ENCODE measurements around the gene FRA10AC1. TPM values are rescaled to one million over a fixed set of nuclear protein-coding genes. Genes with fewer than 3 reads are reported as not detected.

FRA10AC1 gene
- polyA plus RNA-seq, 1 donor = 25.8 TPM

- Histone ChIP-seq H3K4me3 (ENCODE audit: low read length) (no peak overlapping the region), H3K27me3 (ENCODE audit: control insufficient read depth, insufficient read depth, low read length) (peaks cover 21% of the 10 kb centered on the region), H3K27ac (ENCODE audit: low read length) (no peak overlapping the region), H3K36me3 (ENCODE audit: control insufficient read depth, insufficient read depth, low read length) (no peaks in the 10 kb centered on the region), H3K4me1 (ENCODE audit: control insufficient read depth, insufficient read depth, low read length) (no peaks in the 10 kb centered on the region), H3K9me3 (ENCODE audit: control insufficient read depth, low read depth, low read length) (no peaks in the 10 kb centered on the region)
- no peak for DNase-seq
- 86% methylated on average over 1 of the region's 1 CpG for WGBS (ENCODE audit: insufficient coverage, low lambda C conversion rate)
Measured at GRCh38 chr10:93726024-93726423, 23.6 kb upstream of the FRA10AC1 start.

- H3K27ac ChIP-seq (ENCODE audit: low read length) = no peak overlapping the region
- DNase-seq = no peak
- no peak overlapping the region for H3K4me3 ChIP-seq (ENCODE audit: low read length)
- H3K4me1 ChIP-seq (ENCODE audit: control insufficient read depth, insufficient read depth, low read length) = no peaks in the 10 kb centered on the region
- no peaks in the 10 kb centered on the region for H3K36me3 ChIP-seq (ENCODE audit: control insufficient read depth, insufficient read depth, low read length)
- peaks cover 22% of the 10 kb centered on the region for H3K27me3 ChIP-seq (ENCODE audit: control insufficient read depth, insufficient read depth, low read length)
- no CpG with 5 or more reads among the region's 2 CpGs for WGBS (ENCODE audit: insufficient coverage, low lambda C conversion rate)
- no peaks in the 10 kb centered on the region for H3K9me3 ChIP-seq (ENCODE audit: control insufficient read depth, low read depth, low read length)
Measured at GRCh38 chr10:93723153-93723552, 20.8 kb upstream of the FRA10AC1 start.

- Histone ChIP-seq H3K36me3 (ENCODE audit: control insufficient read depth, insufficient read depth, low read length) (no peaks in the 10 kb centered on the region), H3K4me3 (ENCODE audit: low read length) (no peak overlapping the region), H3K27ac (ENCODE audit: low read length) (no peak overlapping the region), H3K27me3 (ENCODE audit: control insufficient read depth, insufficient read depth, low read length) (peaks cover 18% of the 10 kb centered on the region), H3K9me3 (ENCODE audit: control insufficient read depth, low read depth, low read length) (no peaks in the 10 kb centered on the region), H3K4me1 (ENCODE audit: control insufficient read depth, insufficient read depth, low read length) (no peaks in the 10 kb centered on the region)
- DNase-seq = no peak
Measured at GRCh38 chr10:93722550-93722949, 20.2 kb upstream of the FRA10AC1 start.

- no peaks in the 10 kb centered on the region for H3K4me1 ChIP-seq (ENCODE audit: control insufficient read depth, insufficient read depth, low read length)
- no peak overlapping the region for H3K27ac ChIP-seq (ENCODE audit: low read length)
- H3K9me3 ChIP-seq (ENCODE audit: control insufficient read depth, low read depth, low read length) = no peaks in the 10 kb centered on the region
- no peak for DNase-seq
- peaks cover 6% of the 10 kb centered on the region for H3K27me3 ChIP-seq (ENCODE audit: control insufficient read depth, insufficient read depth, low read length)
- WGBS (ENCODE audit: insufficient coverage, low lambda C conversion rate) = 75% methylated on average over 1 of the region's 3 CpGs
- no peak overlapping the region for H3K4me3 ChIP-seq (ENCODE audit: low read length)
- no peaks in the 10 kb centered on the region for H3K36me3 ChIP-seq (ENCODE audit: control insufficient read depth, insufficient read depth, low read length)
Measured at GRCh38 chr10:93719901-93720300, 17.5 kb upstream of the FRA10AC1 start.

- no peak for DNase-seq
- WGBS (ENCODE audit: insufficient coverage, low lambda C conversion rate) = 100% methylated on average over 1 of the region's 8 CpGs
Measured at GRCh38 chr10:93718937-93719725, 16.7 kb upstream of the FRA10AC1 start.

GRCh38 chr10:93716766-93717165 lies 14.4 kb upstream of the FRA10AC1 start:
- no peaks in the 10 kb centered on the region for H3K36me3 ChIP-seq (ENCODE audit: control insufficient read depth, insufficient read depth, low read length)
- no peak for DNase-seq
- no CpG with 5 or more reads among the region's 1 CpG for WGBS (ENCODE audit: insufficient coverage, low lambda C conversion rate)
- no peak overlapping the region for H3K4me3 ChIP-seq (ENCODE audit: low read length)
- H3K27ac ChIP-seq (ENCODE audit: low read length) = no peak overlapping the region
- no peaks in the 10 kb centered on the region for H3K4me1 ChIP-seq (ENCODE audit: control insufficient read depth, insufficient read depth, low read length)
- H3K27me3 ChIP-seq (ENCODE audit: control insufficient read depth, insufficient read depth, low read length) = peaks cover 6% of the 10 kb centered on the region
- no peaks in the 10 kb centered on the region for H3K9me3 ChIP-seq (ENCODE audit: control insufficient read depth, low read depth, low read length)

More at GRCh38 chr10:93718937-93719725, 16.7 kb upstream of the FRA10AC1 start:
- Histone ChIP-seq H3K27ac (ENCODE audit: low read length) (no peak overlapping the region), H3K36me3 (ENCODE audit: control insufficient read depth, insufficient read depth, low read length) (no peaks in the 10 kb centered on the region), H3K27me3 (ENCODE audit: control insufficient read depth, insufficient read depth, low read length) (peaks cover 6% of the 10 kb centered on the region), H3K4me1 (ENCODE audit: control insufficient read depth, insufficient read depth, low read length) (no peaks in the 10 kb centered on the region), H3K9me3 (ENCODE audit: control insufficient read depth, low read depth, low read length) (no peaks in the 10 kb centered on the region), H3K4me3 (ENCODE audit: low read length) (no peak overlapping the region)

DNA sequence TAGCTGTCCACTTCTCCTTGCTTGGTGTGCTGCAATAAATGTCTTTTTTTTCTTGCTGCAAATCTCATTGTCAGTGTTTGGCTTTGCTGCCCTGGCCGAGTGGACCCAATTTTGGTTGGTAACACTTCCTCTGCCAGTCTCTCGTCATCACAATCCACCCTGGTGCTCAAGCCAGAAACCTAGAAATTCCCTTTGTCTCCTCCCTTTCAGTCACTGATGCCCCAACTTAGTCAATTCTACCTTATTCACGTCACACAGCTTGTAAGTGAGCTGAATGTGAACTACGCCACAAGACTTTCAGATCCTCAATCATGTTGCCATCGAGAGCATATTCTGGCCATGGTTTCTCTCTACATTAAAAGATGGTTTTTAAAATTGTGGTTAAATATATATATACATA lies 13.0 kb upstream of the FRA10AC1 start:
- Histone ChIP-seq H3K36me3 (ENCODE audit: control insufficient read depth, insufficient read depth, low read length) (no peaks in the 10 kb centered on the region), H3K9me3 (ENCODE audit: control insufficient read depth, low read depth, low read length) (no peaks in the 10 kb centered on the region), H3K27ac (ENCODE audit: low read length) (no peak overlapping the region), H3K4me3 (ENCODE audit: low read length) (no peak overlapping the region), H3K4me1 (ENCODE audit: control insufficient read depth, insufficient read depth, low read length) (no peaks in the 10 kb centered on the region), H3K27me3 (ENCODE audit: control insufficient read depth, insufficient read depth, low read length) (peaks cover 6% of the 10 kb centered on the region)
- WGBS (ENCODE audit: insufficient coverage, low lambda C conversion rate) = no CpG with 5 or more reads among the region's 5 CpGs
- DNase-seq = no peak

DNA sequence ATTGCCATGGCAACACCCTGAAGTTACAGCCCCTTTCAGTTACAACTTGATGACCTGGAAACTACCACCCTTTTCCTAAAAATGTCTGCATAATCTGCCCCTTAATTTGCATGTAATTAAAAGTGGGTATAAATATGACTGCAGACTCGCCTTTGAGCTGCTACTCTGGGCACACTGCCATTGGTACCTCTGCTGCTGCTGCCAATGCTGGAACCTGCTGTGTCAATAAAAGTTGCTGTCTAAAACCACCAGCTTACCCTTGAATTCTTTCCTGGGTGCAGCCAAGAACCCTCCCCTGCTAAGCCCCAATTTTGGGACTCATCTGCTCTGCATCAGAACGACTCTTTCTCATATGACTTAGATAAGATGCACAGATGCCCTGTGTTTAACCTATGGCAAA lies 10.2 kb upstream of the FRA10AC1 start:
- no peak overlapping the region for H3K4me3 ChIP-seq (ENCODE audit: low read length)
- H3K4me1 ChIP-seq (ENCODE audit: control insufficient read depth, insufficient read depth, low read length) = no peaks in the 10 kb centered on the region
- 80% methylated on average over 1 of the region's 2 CpGs for WGBS (ENCODE audit: insufficient coverage, low lambda C conversion rate)
- no peaks in the 10 kb centered on the region for H3K9me3 ChIP-seq (ENCODE audit: control insufficient read depth, low read depth, low read length)
- no peaks in the 10 kb centered on the region for H3K27me3 ChIP-seq (ENCODE audit: control insufficient read depth, insufficient read depth, low read length)
- no peak overlapping the region for H3K27ac ChIP-seq (ENCODE audit: low read length)
- no peaks in the 10 kb centered on the region for H3K36me3 ChIP-seq (ENCODE audit: control insufficient read depth, insufficient read depth, low read length)
- no peak for DNase-seq

DNA sequence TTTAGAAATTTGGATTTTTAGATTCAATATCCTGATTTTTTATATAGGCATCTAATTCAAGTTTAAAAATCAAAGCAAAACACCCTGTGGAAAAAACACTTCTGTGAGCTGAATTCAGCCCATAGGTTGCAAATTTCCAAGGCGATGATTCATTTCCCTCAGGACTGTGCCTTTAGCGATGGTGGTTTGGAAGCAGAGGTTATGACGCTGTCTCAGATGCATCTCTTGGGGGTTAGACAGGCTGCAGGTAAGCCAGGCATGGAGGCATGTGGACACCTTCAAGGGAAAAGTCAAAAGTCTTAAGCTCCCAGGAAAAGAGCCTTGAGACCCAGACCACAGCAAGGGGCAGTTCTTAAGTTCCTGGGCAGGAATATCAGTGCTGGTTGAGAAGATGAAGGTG lies 9.5 kb upstream of the FRA10AC1 start:
- H3K4me3 ChIP-seq (ENCODE audit: low read length) = no peak overlapping the region
- no peaks in the 10 kb centered on the region for H3K4me1 ChIP-seq (ENCODE audit: control insufficient read depth, insufficient read depth, low read length)
- no peaks in the 10 kb centered on the region for H3K9me3 ChIP-seq (ENCODE audit: control insufficient read depth, low read depth, low read length)
- H3K36me3 ChIP-seq (ENCODE audit: control insufficient read depth, insufficient read depth, low read length) = no peaks in the 10 kb centered on the region
- H3K27me3 ChIP-seq (ENCODE audit: control insufficient read depth, insufficient read depth, low read length) = no peaks in the 10 kb centered on the region
- WGBS (ENCODE audit: insufficient coverage, low lambda C conversion rate) = no CpG with 5 or more reads among the region's 3 CpGs
- DNase-seq = no peak
- no peak overlapping the region for H3K27ac ChIP-seq (ENCODE audit: low read length)

GRCh38 chr10:93710333-93710909 lies 8.0 kb upstream of the FRA10AC1 start:
- Histone ChIP-seq H3K36me3 (ENCODE audit: control insufficient read depth, insufficient read depth, low read length) (no peaks in the 10 kb centered on the region), H3K4me3 (ENCODE audit: low read length) (no peak overlapping the region), H3K27ac (ENCODE audit: low read length) (no peak overlapping the region), H3K27me3 (ENCODE audit: control insufficient read depth, insufficient read depth, low read length) (no peaks in the 10 kb centered on the region), H3K9me3 (ENCODE audit: control insufficient read depth, low read depth, low read length) (no peaks in the 10 kb centered on the region), H3K4me1 (ENCODE audit: control insufficient read depth, insufficient read depth, low read length) (no peaks in the 10 kb centered on the region)
- WGBS (ENCODE audit: insufficient coverage, low lambda C conversion rate) = 60% methylated on average over 2 of the region's 5 CpGs
- DNase-seq = no peak

DNA sequence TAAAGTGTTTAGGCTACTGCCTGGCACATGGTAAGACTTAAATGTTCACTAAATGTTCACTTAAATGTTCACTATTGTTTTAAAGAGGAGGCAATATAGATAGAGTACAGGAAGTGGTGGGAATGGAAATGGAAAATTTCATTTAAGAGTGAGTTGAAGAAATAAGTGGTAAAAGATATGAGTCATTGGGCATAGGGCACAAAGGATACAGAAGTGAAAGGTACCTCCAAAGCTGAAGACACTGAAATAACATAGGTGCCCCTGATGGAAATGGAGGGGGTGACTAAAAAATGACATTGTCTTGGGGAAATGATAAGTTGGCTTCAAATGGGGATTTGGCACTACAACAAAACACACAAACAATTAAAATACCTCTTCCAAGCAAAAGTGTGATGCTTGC lies 5.2 kb upstream of the FRA10AC1 start:
- DNase-seq = no peak
- Histone ChIP-seq H3K4me1 (ENCODE audit: control insufficient read depth, insufficient read depth, low read length) (no peaks in the 10 kb centered on the region), H3K27me3 (ENCODE audit: control insufficient read depth, insufficient read depth, low read length) (no peaks in the 10 kb centered on the region), H3K4me3 (ENCODE audit: low read length) (no peak overlapping the region), H3K9me3 (ENCODE audit: control insufficient read depth, low read depth, low read length) (no peaks in the 10 kb centered on the region), H3K36me3 (ENCODE audit: control insufficient read depth, insufficient read depth, low read length) (no peaks in the 10 kb centered on the region), H3K27ac (ENCODE audit: low read length) (no peak overlapping the region)

All from large intestine (tissue), 3 donors.